Breast epithelium (tissue), 3 donors: ENCODE results near the gene PLPPR2.

Experiments
- POLR2A ChIP-seq: fragments of 450-650 bp; IDR thresholded peaks from one replicate; pipeline ENCODE4 v1.6.1; 2016; ENCODE audit warnings: antibody characterized with exemption, mild to moderate bottlenecking, moderate library complexity
- POLR2AphosphoS5 ChIP-seq, 3 donors: sonication (generic); formaldehyde crosslinking; IDR thresholded peaks; one replicate each; pipeline ENCODE4 v1.6.1; 2017; ENCODE audit warnings: antibody characterized with exemption in 3 of 3

DNA sequence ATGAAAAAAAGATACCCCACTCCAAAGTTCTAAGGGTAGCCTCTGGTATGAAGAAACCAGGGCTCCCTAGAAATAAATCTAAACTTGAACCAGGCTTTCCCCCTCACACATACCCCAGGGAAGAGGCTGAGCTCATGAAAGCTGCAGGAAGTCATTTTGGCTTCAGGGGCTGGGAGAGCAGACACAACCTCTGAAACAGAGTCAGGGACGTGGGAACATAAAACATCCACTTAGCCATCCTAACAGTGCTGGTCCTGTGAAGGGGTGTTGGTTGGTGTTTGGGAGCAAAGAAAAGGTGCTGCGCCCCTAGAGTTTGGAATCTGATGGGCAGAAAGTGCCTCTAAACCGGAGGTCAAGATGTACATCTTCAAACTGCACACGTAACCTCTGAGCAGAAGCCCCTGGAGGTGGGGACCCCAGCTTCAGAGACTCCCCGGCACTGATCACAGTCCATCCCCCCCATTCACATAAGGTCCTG lies 31.6 kb upstream of the PLPPR2 start:
- TF ChIP-seq POLR2A (no peak), POLR2AphosphoS5 (IDR thresholded peaks at IDR 0.05) (no peak)
